ENCODE results near the gene AHRR.

AHRR gene

DNA sequence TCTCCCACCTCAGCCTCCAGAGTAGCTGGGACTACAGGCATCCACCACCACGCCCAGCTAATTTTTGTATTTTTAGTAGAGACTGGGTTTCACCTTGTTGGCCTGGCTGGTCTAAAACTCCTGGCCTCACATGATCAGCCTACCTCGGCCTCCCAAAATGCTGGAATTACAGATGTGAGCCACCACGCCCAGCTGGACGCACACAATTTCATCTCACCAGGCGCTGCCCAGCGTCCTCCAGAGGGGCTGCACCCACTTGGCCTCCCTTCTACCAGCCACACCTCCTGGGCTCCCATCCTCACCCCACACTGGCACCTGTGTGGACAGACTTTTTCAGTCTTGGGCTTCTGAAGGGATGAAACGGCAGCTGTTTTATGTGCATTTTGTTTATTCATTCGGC, 117.7 kb downstream of the AHRR start:
- DNase-seq (ENCODE audit: low read depth in 1 of 2, low spot score in 1 of 2), result no peak

DNA sequence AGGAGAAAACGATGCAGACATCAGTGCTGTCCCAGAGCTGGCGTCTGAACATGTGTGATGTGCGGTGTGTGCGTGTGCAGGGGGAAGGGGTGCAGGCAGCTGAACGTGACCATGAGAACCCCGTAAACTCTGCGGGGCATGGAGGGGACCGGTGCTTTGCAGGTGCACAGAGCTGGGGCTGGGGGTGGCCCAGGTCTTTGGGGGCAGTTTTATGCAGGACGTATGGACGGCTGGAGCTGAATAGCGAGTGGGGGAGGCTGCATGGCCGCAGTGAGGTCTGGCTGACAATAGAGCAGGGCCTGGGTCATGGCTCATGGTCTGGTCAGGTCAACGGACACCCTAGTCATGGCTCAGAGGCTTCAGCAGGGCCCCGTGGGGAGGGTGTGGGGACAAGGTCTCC, 118.1 kb downstream of the AHRR start:
- DNase-seq (ENCODE audit: low read depth in 1 of 2, low spot score in 1 of 2), result no peak

DNA sequence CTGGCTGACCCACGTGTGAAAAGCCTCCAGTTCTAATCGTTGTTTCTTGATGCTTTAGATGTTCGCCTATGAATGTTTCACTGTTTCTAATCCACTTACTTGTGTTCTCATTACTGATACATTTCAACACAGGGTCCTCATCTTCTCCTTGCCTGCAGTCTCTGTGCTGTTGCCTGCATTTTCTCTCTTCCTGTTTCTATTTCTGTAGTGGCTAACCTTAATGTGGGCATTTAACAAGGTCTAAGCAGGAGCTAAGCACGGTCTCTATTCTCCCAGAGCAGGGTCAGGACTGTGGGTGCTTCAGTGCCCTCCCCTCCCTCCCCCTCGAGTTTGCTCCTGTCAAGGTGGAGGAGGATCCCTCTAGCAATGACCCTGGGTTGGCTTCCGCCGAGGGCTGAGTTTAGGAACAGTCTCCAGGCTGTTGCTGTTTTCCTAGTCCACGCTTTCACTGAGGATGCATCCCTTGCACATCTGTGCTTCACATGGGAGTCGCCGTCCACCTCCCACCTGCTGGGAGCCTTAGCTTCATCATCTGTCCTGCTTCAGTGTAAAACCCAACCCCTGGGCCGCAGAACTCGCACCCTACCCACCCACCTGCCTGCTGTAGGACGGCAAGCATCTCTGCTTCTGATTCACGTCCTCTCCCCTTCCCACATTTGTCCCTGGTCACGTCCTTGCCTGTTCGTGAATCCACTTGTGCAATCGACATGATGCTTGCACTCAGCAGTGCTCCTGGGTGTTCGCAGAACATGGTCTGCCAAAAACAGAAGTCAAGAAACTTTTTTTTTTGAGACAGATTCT, 119.1 kb downstream of the AHRR start:
- no peak for DNase-seq (ENCODE audit: low read depth in 1 of 2, low spot score in 1 of 2)

DNA sequence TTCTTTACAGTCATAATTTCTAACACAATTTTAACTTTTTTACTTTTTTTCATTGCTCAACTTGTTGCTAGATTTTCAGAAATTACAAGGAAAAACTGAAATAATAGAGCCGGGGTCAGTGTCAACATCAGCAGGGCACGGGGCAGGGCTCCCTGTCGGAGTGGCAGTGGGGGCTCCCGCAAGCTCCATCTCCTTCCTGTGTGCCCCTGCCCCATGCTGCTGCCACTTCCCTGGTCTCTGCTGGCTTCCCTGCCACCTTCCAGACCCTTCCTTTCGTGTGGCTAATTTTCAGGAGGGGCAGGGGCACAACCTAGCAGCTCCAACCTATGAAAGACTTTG, 120.5 kb downstream of the AHRR start:
- no peak for DNase-seq (ENCODE audit: low read depth in 1 of 2, low spot score in 1 of 2)

DNA sequence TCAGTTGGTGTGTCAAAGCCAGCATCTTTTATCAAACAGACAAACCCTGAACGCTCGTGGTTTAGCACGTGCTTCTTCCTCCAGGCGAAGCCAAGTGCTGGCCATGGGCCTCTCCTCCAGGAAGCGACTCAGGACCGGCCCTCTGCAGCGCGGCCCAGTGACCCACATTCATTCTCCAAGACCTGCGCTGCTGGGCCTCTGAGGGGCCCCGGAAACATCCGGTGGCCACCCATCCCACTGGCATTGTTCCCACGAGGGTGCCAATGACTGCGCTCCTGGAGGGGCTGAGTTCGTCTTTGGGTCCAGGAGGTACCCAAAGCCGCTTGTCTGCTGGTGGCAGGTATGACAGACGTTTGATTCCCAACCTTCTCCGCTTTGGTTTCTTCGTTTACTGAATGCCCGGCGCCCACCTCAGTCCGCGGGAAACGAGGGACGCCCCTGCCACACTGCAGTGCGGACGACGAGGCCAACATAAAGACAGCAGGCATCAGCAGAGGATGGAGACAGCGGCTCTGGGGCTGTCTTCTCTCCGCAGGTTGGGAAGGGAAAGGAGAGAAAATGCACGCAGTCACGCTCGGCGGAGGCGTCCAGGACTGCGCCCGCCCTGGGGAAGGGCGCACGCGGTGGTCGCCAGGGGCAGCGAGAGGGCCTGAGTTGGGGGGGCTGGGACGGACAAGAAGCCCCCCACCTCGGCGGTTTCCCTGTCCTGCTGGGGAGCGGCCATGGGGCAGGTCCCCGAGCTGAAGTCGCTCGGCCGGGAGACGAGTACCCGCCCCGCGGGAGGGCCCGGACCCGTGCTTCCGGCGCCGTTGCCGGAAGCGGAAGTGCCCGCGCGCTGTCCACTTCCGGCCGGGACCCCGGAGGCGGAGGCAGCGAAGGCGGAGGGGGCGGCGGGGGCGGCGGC, 121.1 kb downstream of the AHRR start, which contains the start of gene EXOC3:
Gene EXOC3 (plus strand): TSS at position 842 of the 904 bp plus-strand sequence. CDS start 3,030 bp downstream, outside the sequence.
- DNase-seq (ENCODE audit: low read depth in 1 of 2, low spot score in 1 of 2), result peak; percentile 49 to 72

DNA sequence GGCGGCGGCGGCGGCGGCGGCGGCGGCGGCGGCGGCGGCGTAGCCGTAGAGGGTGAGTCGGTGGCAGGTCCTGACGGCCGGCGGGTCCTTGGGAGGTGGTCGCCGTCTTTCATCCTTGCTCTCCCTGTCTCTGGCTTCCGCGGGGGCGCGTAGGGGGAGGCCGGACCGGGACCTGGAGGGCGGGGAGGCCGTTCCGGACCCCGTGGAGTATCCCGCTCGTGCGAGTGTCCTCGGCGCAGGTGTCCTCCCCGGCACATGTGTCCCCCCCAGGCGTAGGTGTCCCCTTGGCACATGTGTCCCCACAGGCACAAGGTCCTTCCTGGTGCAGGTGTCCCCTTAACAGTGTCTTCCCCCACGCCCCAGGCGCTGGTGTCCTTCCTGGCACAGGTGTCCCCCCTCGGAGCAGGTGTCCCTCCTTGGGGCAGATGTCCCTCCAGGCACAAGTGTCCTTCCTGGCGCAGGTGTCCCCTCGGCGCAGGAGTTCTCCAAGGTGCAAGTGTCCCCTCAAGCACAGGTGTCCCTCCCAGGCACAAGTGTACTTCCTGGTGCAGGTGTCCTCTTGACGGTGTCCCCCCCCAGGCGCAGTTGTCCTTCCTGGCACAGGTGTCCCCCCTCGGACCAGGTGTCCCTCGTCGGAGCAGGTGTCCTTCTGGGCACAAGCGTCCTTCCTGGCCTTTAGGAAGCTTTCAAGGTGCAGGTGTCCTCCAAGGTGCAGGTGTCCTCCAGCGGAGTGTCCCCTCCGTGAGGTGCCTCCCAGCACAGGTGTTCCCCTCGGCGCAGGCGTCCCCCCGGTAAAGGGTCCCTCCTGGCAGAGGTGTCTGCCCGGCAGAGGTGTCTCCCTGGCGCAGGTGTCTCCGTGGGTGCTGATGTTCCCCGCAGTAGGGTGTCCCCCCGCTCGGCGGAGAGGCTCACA, 122.0 kb downstream of the AHRR start:
- DNase-seq (ENCODE audit: low read depth in 1 of 2, low spot score in 1 of 2), result no peak

DNA sequence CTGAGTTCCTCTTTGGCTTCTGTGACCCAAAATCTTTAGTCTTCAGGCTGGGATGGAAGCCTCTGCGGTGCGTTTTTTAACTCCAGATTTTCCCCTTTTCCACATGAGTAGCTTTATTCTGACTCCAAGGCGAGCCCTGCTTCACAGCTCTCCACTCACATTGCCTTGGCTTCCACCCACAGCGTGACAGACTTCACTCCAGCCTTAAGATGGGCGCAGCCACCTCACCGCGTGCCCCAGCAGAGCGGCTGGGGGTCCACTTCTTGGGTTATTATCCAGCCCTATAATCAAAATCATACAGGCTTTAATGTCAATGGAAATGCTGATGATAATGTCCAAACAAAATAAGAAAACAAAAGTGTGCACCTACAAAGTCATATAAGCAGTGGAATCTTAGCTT, 122.7 kb downstream of the AHRR start:
- DNase-seq (ENCODE audit: low read depth in 1 of 2, low spot score in 1 of 2), result no peak

DNA sequence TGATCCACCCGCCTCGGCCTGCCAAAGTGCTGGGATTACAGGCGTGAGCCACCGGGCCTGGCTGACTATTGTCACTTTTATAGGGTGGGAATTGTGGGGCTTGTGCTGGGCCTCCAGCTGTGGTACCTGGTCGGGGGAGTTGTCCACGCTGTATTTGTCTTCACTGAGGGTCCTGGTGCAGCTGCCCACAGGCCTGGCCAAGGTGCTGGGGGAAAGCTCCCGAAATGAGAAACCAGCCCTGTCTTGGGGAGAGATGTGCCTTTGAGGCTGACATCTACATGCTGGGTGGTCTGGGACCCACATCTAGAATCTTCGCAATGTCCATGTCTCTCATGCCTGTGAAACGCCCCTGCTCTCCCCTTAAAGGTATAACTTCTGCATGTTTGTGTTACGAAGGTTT, 124.1 kb downstream of the AHRR start:
- DNase-seq (ENCODE audit: low read depth in 1 of 2, low spot score in 1 of 2), result no peak

DNA sequence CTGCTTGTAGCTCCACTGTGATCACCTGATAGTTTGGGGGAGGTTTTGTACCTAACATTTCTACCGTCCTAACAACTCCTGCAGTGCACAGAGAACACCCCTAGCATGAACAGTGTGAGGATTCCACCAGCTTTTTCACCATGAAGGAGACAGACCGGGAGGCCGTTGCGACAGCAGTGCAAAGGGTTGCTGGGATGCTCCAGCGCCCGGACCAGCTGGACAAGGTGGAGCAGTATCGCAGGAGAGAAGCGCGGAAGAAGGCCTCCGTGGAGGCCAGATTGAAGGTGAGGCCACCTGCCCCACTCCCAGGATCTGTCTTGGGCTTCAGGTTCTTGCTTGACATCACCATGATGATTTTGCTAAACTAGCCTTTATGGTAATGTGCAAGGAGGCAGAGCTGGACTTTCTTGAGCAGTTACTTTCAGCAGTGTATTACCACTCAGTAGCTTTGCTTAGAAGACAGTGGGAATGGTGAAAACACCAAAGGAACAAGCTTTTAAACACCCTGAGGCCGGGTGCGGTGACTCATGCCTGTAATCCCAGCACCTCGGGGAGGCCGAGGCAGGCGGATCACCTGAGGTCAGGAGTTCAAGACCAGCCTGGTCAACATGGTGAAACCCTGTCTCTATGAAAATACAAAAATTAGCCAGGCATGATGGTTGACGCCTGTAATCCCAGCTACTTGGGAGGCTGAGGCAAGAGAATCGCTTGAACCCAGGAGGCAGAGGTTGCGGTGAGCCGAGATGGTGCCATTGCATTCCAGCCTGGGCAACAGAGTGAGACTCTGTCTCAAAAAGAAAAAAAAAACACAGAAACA, 124.8 kb downstream of the AHRR start:
- DNase-seq (ENCODE audit: low read depth in 1 of 2, low spot score in 1 of 2), result no peak

DNA sequence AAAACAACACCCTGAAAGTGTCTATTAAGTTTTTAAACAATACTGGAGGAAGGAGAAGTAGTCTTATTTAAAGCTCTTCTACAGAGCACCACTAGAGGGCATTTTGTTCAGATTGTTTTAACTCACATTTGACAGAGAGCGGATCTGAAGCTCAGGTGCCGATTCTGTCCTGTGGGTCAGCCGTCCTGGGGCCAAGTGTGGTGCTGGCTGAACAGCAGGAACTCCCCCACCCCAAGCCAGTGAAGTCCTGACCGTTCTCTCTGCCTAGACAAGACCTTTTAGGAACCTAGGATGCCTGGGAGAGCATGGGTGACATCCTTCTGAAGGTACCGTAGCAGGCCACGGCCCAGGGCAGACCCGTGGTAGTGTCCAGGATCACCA, 125.4 kb downstream of the AHRR start:
- no peak for DNase-seq (ENCODE audit: low read depth in 1 of 2, low spot score in 1 of 2)

DNA sequence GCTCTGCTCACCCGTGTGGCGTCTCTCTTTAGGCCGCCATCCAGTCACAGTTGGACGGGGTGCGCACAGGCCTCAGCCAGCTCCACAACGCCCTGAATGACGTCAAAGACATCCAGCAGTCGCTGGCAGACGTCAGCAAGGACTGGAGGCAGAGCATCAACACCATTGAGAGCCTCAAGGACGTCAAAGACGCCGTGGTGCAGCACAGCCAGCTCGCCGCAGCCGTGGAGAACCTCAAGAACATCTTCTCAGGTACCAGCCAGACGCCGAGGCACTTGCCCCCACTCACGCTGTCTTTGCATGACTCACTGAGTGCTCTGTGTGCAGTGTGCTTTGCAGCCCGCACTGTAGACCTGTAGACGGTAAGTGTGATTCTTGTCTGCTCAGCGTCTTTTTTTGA, 126.0 kb downstream of the AHRR start:
- no peak for DNase-seq (ENCODE audit: low read depth in 1 of 2, low spot score in 1 of 2)

DNA sequence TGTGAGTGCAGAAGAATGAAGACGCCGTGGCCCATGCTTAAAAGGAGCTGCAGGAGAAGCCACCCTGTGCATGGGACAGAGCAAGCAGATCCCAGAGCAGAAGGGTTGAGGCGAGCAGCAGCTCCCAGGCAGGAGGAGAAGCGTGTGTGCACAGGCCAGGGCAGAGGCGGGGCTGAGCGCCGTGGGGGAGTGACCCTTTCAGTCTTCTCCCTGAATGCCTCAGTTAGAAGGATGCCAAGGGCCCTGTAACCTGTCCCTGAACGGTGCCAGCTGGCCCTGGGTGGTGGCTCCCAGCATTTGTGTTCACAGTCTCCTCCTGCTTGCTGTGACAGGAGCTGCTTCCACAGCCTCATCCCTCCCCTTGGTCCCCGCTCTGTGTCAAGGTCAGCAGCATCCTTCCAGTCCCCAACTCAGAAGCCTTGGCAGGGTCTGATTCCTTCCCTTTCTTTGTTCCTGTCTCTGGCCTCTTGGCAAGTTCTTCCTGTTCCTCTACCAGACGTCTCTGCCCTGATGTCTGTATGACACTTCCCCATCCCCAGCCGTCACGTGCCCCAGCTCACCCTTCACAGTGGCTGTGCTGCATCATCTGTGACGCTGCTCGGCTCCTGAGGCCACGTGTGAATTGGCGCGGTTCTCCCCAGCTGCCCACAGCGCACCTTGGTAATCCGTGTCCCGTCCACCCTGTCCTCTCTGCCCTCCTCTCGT, 126.7 kb downstream of the AHRR start:
- DNase-seq (ENCODE audit: low read depth in 1 of 2, low spot score in 1 of 2), result no peak

DNA sequence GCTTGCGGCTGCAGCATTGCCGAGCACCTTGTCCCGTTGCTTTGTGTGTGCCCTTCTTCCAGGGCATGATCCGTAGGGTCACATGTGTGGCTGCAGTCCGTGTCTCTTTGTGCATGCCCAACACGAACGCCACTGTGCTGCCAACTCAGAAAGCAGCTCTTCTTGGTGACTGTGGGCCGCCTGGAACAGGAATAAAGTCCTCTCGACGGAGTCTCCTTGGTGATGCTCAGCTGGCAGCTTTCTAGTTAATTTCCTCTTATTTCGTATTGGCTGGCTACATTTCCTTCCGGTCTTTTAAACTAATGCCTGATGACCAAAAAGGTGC, 127.2 kb downstream of the AHRR start:
- no peak for DNase-seq (ENCODE audit: low read depth in 1 of 2, low spot score in 1 of 2)

DNA sequence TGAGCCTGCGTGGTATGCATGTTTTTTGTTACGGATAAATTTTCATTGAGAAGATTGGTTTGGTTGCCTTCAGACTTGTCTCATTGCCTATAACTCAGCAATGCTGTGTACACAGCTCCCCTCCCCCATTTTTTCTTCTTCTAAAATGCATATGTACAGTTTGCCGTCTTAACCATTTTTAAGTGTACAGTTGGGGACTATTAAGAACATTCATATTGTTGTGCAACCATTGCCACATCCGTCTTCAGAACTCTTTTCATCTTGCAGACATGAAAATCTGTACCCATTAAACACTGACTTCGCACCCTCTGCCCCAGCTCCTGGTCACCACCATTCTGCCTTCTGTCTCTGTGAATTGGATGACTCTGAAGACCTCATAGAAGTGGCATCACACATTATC, 127.6 kb downstream of the AHRR start:
- DNase-seq (ENCODE audit: low read depth in 1 of 2, low spot score in 1 of 2), result no peak

DNA sequence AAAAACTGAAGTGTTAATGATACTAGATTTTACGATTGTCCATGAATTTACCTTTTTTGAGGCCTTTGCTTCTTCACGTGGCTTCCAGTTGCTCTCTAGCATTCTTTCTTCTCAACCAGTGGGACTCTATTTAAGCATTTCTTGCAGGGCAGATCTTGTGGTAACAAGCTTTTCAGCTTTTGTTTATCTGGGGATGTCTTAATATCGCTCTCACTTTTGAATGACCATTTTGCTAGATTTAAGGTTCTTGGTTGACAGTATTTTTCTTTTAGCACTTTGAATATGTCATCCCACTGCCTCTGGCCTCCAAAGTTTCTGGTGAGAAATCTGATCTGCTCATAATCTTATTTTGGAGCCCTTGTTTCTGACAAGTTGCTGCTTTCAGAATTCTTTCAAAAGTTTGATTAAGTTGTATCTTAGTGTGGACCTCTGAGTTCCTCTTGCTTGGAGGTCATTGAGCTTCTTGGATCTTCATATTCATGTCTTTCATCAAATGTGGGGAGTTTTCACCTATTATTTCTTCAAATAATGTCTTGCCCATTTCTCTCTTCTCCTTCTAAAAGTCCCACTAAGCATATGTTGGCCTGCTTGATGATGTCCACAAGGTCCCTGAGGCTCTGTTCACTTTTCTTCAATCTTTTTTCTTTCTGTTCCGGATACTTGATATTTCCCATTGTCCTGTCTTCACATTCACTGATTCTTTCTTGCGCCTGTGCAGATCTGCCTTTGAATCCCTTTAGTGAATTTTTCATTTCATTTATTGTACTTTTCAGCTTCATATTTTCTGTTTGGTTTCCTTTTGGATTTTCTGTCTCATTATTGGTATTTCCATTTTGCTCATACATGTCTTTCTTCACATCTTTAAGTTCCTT, 130.3 kb downstream of the AHRR start:
- DNase-seq (ENCODE audit: low read depth in 1 of 2, low spot score in 1 of 2), result no peak

DNA sequence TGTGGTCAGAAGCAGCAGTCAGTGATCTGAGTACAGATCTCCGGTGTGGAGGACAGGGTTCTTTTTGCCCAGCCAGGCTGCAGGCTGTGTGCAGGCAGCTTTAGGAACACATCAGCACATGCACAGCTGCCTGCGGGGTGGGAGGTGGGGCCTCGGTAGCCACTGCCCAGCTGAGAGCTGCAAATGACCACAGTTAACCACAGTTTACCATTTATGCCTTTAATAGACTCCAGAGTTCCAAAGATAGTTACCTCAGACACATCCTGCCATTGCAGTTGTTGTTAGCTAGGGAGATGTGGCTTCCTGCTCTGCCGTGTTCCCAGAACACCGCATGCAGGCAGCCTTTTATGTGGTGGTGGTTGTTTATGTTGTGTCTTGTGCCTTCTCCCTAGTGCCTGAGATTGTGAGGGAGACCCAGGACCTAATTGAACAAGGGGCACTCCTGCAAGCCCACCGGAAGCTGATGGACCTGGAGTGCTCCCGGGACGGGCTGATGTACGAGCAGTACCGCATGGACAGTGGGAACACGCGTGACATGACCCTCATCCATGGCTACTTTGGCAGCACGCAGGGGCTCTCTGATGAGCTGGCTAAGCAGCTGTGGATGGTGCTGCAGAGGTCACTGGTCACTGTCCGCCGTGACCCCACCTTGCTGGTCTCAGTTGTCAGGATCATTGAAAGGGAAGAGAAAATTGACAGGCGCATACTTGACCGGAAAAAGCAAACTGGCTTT, 131.6 kb downstream of the AHRR start:
- DNase-seq (ENCODE audit: low read depth in 1 of 2, low spot score in 1 of 2), result no peak

DNA sequence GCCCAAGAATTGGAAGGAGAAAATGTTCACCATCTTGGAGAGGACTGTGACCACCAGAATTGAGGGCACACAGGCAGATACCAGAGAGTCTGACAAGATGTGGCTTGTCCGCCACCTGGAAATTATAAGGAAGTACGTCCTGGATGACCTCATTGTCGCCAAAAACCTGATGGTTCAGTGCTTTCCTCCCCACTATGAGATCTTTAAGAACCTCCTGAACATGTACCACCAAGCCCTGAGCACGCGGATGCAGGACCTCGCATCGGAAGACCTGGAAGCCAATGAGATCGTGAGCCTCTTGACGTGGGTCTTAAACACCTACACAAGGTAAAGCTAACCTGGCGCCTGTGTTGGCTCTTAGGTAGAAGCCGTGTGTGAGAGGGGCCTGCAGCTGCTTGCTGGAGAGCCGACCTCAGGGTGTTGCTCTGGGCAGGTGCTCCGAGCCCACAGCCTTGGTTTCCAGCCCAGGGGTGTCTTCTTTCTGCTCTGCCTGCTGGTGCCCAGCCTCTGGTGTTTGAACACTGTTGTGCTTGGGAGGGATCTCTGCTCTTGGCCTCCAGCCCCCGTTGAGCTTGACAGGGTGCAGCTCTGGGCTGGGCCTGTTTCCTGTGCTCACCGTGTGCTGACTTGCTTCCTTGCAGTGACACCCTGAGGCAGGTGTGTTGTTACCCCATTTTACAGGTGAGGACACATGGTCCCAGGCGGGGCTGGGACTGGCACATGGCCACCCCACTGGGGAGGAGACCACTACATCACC, 132.4 kb downstream of the AHRR start:
- no peak for DNase-seq (ENCODE audit: low read depth in 1 of 2, low spot score in 1 of 2)

DNA sequence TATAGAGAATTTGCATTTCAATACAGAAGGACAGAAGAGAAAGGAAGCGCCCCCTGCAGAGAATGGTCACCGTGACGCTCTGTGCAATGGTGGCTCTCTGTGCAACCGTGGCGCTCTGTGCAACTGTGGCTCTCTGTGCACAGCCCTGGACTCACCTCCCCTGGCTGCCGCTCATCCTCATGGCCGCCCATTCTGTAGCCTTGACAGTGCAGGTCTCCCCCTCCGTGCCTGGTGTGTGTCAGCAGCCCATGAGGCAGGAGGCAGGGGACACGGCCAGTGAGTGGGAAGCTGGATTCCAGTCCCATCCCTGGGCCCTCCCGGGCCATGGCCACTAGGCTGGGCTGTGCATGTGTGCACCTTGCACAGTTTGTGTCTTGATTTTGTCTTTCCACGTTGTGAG, 133.4 kb downstream of the AHRR start:
- DNase-seq (ENCODE audit: low read depth in 1 of 2, low spot score in 1 of 2), result no peak
